GM21381 (cell line): ENCODE data around the gene APLP1.
"Not testable (repeated sequence)": the region's sequence is repeated elsewhere in the genome, so short reads cannot be mapped to it uniquely, and the experiment has no call there.

Experiments
- ATAC-seq: cut with Tn5 transposase; IDR thresholded peaks from one replicate; pipeline ENCODE4 v1.9.1; 2021; ENCODE audit warnings: mild to moderate bottlenecking, moderate library complexity; ENCODE audit not compliant: unreplicated experiment

APLP1 gene

GRCh38 chr19:35868172-35868822 is at the start of gene APLP1:
TSS of gene APLP1 (plus strand) at chr19:35868574. CDS start at chr19:35868637, 63 bp downstream.
- ATAC-seq = peak; percentile 63

- no peak for ATAC-seq
Measured at GRCh38 chr19:35822579-35822978, 45.8 kb upstream of the APLP1 start.

- ATAC-seq = no peak
Measured at GRCh38 chr19:35824150-35824549, 44.2 kb upstream of the APLP1 start.

GRCh38 chr19:35828692-35829301 is 39.6 kb upstream of the APLP1 start:
- ATAC-seq = no peak

- ATAC-seq = no peak
Measured at GRCh38 chr19:35830986-35831385, 37.4 kb upstream of the APLP1 start.

- no peak for ATAC-seq
Measured at GRCh38 chr19:35832054-35832453, 36.3 kb upstream of the APLP1 start.

- no peak for ATAC-seq
Measured at GRCh38 chr19:35833972-35834371, 34.4 kb upstream of the APLP1 start.

GRCh38 chr19:35836096-35836495 is 32.3 kb upstream of the APLP1 start:
- ATAC-seq = not testable (repeated sequence)

- no peak for ATAC-seq
Measured at GRCh38 chr19:35841961-35842595, 26.3 kb upstream of the APLP1 start.

GRCh38 chr19:35842666-35843272 is 25.6 kb upstream of the APLP1 start:
- ATAC-seq = no peak

GRCh38 chr19:35843676-35844481 is 24.5 kb upstream of the APLP1 start:
- ATAC-seq = no peak

- no peak for ATAC-seq
Measured at GRCh38 chr19:35844482-35845214, 23.7 kb upstream of the APLP1 start.

GRCh38 chr19:35845215-35846037 is 22.9 kb upstream of the APLP1 start:
- ATAC-seq = no peak

- ATAC-seq = no peak
Measured at GRCh38 chr19:35846038-35846668, 22.2 kb upstream of the APLP1 start.

GRCh38 chr19:35847911-35848310 is 20.5 kb upstream of the APLP1 start:
- no peak for ATAC-seq

- no peak for ATAC-seq
Measured at GRCh38 chr19:35848486-35848885, 19.9 kb upstream of the APLP1 start.

- no peak for ATAC-seq
Measured at GRCh38 chr19:35848919-35849505, 19.4 kb upstream of the APLP1 start.

GRCh38 chr19:35851213-35852028 is 17.0 kb upstream of the APLP1 start:
- ATAC-seq = no peak
